ENCODE measurements around the gene TLNRD1. TPM values are rescaled to one million over a fixed set of nuclear protein-coding genes. Genes with fewer than 3 reads are reported as not detected.
"Not testable (repeated sequence)": the region's sequence is repeated elsewhere in the genome, so short reads cannot be mapped to it uniquely, and the experiment has no call there.

TLNRD1 gene
- polyA plus RNA-seq (ENCODE audit: insufficient read length in 4 of 4) = 10 to 100 TPM in 1 of 4 donors, 1 to 10 TPM in 3; 6.7 to 11.8 (median 8.7) TPM

DNA sequence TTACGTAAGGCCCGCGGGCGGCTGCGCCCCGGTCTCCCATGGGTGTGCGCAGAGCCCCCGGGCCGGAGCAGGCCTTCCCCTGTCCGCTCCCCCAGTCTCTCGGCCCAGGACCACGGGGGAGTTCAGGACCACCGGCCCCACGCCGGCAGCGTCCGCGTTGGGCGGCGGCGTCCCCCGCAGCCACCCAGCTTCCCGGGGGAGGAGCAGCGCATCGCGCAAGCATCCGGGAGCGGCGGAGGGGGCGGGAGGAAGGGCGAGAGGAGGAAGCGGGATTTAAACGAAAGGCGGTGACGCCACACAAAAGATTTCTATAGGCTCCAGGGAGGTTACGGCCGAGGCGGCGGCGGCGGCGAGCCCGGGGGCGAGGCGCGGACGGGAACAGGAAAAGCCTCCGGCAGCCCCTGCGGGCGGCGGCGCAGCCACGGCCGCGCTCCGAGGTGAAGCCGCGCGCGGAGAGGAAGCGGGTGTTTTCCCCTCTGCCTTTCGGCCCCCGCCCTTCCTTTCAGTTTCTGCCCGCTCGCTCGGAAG lies at the start of gene TLNRD1:
Gene TLNRD1, plus strand, starts transcription at position 300 of the 528 bp plus-strand sequence. CDS start 1,349 bp downstream, outside the sequence.
- DNase-seq (ENCODE audit: low read depth in 4 of 4, low spot score in 2 of 4) = peak in 3 of 4 donors; percentile 74 to 81 (median 80)

DNA sequence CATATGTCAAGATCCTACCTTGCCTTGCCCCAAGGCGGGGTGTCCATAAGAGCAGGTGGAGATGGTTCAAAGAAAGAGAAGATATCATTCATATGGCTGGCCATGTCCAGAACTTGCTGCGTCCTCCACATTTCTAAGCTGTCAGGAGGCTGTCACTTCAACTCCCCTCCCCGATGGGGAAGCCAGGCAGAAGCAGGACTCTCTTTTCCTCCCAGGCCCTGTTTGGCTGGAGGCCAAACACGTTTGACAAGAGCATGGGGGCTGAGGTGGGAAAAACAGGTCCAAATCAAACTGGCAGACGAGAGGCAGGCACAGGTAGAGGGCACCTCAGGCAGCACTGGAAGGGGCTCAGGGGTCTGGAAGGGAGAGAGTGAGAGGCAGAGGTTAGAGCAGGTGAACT lies 48.8 kb upstream of the TLNRD1 start:
- no peak for DNase-seq (ENCODE audit: low read depth in 4 of 4, low spot score in 2 of 4)

DNA sequence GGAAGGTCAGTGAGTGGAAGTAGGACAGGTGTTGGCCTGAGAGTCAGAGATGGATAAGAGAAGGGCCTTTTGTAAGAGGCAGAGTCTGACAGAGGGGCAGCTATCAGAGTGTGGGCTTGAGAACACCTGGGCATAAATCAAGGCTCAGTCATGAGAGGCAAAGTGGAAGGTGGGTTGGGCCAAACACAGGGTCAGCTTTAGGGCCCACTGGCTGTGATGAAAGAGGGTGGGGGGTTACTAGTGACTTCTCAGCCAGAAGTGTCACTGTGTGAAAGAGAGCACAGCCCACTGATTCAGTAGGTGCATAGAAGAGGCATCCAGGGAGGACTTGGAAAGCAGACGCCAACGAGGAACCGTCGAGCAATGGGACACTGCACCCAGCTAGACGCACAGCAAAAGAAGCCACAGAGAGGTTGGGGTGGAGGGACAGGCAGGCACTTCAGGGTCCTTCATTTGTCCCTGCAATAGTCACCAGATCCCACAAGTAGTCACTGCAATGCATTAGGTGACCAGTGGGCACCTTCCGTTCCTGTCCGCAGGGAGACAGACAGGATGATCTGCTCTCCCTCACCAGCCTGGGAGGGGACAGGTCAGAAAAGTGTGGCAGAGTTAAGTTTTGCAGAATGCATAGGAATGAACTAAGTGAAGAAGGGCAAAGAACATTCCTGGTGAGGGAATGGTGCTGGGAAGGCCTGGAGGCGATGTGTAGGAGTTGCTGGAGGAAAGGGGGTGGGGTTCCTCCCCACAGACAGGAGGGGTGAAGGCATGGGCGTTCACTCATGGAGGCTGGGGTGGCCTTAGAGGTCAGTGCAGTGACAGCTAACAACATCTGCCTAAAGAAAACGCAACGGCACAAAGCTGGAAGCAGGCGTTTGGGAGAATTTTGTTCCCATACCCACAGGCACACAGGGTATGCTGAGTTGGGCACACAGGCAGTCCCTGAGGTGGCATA lies 47.4 kb upstream of the TLNRD1 start:
- no peak for DNase-seq (ENCODE audit: low read depth in 4 of 4, low spot score in 2 of 4)

DNA sequence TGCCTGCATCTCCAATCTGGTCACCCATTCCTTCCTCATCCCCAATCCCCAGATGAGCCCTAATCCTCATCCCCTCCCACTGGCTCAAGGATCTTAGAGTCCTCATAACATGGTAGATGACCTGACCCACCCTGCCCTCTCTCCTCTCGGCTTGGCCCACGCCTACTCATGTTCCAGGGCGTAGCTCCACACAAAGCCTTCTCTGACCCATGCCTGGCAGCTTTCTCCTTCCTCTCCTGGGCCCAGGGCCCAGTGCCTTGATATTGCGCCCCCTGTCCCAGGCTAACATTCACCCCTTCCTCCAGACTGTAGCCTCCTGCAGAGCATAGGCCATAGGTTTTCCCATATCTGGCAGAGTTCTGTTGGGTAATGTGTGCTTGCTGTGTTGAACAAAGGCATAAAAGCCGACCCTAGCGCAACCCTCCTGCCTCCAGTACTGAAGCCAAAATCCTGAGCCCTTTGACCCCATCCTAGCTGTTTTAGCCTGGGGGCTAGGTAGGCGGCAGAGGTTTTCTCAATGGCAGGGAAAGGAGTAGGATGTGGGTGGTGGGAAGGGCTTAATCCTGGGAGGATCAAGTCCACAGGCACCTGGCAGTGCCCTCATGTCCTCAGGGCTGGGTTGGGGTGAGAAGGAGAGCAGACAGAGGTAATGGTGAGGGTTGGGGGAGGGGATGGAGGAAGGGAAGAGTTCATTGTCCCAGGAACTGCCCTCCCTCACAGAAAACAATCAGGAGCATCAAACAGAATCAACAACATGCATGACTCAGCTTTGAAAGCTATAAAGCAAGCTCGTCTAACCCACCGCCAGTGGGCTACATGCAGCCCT lies 46.6 kb upstream of the TLNRD1 start:
- no peak for DNase-seq (ENCODE audit: low read depth in 4 of 4, low spot score in 2 of 4)

DNA sequence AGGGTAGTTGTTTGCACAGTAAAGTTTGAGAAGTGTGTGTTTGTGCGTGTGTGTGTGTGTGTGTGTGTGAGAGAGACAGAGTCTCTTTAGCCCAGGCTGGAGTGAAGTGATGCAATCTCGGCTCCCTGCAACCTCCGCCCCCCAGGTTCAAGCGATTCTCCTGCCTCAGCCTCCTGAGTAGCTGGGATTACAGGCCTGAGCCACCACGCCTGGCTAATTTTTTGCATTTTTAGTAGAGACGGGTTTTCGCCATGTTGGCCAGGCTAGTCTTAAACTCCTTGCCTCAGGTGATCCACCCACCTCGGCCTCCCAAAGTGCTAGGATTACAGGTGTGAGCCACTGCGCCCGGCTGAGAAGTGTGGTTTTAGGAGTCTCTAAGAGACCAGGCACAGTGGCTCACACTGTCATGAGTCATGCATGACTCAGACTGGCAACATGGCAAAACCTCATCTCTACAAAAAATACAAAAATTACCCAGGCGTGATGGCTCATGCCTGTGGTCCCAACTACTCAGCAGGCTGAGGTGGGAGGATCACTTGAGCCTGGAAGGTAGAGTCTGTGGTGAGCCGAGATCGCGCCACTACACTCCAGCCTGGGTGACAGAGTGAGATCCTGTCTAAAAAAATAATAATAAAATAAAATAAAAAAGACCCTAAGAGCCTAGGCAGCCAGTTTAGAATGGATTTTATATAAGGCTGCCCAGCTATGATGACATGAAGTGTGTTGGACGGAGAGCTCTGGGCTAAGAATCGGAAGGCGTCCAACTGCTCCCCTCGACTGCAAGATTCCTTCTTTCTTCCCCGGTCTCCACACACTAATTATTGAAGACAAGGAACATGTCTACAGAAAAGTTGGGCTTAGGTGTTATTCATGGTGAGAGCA lies 44.9 kb upstream of the TLNRD1 start:
- not testable (repeated sequence) for DNase-seq (ENCODE audit: low read depth in 4 of 4, low spot score in 2 of 4)

DNA sequence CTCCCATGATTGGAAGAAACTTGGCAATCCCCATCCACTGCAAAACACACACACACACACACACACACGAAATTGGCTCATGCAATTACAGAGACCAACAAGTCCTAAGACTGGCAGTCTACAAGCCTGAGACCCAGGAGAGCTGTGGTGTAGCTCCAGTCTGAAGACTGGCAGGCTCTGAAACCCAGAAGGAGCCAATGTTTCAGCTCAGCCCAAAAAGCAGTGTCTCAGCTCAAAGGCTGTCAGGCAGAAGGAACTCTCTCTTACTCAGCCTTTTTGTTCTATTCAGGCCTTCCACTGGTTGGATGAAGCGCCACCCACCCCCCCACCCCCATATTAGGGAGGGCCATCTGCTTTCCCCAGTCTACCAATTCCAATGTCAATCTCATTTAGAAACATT lies 43.2 kb upstream of the TLNRD1 start:
- no peak for DNase-seq (ENCODE audit: low read depth in 4 of 4, low spot score in 2 of 4)

DNA sequence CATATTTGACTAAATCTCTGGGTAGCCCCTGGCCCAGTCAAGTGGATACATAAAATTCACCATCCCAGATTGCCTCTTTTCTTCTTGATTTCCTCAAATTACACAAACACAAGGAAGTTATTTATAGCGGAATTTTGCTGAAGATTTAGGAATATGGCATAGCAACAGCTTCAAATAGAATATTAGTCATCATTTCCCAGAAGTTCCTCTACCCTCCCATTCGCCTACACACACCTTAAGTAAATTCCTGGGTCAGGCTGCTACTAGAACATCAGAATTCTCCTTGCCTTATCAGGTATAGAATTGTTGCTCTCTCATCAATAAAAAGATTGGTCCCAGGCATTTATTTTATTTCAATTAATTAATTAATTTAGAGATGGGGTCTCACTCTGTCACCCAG lies 42.7 kb upstream of the TLNRD1 start:
- DNase-seq (ENCODE audit: low read depth in 4 of 4, low spot score in 2 of 4) = no peak

DNA sequence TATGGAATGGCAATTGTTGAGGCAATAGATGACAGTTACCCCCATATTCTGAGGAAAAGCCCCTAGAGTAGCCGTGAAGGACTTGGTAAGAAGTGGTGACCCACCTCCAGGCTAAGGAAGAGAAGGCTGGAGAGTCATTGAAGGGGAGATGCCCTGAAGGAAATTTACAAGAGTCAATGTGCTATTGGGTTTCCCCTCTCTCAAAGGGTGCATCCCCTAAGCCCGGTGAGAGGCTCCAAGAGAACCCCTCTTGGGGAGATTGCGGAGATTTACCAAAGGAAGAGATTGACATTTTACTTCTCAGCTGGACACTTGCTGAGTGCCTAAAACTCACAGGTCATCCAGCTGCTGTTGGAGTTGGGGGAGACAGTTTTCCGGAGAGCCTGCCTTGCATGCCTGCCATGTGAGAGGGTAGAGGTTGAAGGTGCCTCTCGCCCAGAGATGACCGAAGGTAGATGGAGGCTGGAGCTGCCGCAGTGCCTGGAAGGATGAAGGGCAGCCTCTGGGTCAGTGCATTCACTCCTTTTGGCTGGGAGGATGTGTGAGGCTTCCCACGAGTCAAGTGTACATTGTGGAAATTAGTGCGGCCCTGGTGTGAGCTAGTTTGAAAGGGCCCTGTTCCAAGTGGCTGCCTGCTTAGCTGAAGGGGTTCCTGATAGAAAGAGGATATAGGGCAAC lies 41.8 kb upstream of the TLNRD1 start:
- DNase-seq (ENCODE audit: low read depth in 4 of 4, low spot score in 2 of 4) = no peak

DNA sequence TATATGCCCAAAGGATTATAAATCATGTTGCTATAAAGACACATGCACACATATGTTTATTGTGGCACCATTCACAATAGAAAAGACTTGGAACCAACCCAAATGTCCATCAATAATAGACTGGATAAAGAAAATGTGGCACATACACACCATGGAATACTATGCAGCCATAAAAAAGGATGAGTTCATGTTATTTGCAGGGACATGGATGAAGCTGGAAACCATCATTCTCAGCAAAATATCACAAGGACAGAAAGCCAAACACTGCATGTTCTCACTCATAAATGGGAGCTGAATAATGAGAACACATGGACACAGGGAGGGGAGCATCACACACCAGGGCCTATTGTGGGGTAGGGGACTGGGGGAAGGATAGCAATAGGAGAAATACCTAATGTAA lies 35.3 kb upstream of the TLNRD1 start:
- not testable (repeated sequence) for DNase-seq (ENCODE audit: low read depth in 4 of 4, low spot score in 2 of 4)

DNA sequence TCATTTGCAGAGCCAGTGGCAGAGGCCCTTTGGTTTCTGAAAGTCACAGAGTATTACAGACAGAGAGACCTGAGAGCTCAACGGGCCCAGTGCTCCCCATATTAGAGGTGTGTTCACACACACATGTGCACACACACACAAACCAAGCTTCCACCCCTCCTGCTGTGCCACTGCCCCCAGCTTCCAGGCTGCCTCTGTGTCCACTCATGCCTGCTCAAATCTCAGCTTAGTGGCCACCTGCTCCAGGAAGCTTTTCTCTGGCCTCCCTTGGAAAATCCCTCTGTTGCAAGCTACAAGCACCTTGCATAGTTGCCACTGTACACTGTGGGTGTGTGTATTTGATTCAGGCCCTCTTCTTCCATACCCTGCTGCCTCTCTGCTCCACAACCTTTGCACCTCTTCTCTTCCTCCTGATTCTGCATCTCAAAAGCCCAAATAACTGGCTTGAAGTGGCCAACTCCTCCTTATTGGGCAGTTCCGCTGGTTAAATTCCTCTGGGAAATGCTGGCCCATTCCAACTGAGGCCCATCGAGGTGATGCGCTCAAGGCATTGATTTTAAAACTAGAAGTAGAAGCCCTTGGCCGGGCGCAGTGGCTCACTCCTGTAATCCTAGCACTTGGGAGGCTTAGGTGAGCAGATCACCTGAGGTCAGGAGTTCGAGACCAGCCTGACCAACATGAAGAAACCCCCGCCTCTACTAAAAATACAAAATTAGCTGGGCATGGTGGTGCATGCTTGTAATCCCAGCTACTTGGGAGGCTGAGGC lies 34.1 kb upstream of the TLNRD1 start:
- no peak for DNase-seq (ENCODE audit: low read depth in 4 of 4, low spot score in 2 of 4)

DNA sequence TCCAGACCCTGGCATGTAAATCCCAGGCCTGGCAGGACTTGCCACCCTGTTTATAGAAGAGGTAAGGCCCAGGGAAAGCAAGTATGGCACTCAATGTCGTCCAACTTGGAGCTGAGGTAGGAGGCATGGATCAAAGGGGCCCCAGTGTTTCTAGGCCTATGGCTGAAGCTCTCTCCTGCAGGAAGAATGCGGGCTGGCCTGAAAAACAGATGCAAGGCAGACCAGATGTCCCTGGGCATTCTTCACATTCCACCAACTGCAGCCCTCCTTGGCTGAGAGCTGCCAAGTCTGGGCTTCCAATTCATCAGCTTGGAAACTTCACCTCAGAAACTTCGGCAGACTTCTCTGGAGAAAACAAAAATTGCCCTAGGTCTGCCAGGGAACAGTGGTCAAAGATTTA lies 33.3 kb upstream of the TLNRD1 start:
- no peak for DNase-seq (ENCODE audit: low read depth in 4 of 4, low spot score in 2 of 4)

DNA sequence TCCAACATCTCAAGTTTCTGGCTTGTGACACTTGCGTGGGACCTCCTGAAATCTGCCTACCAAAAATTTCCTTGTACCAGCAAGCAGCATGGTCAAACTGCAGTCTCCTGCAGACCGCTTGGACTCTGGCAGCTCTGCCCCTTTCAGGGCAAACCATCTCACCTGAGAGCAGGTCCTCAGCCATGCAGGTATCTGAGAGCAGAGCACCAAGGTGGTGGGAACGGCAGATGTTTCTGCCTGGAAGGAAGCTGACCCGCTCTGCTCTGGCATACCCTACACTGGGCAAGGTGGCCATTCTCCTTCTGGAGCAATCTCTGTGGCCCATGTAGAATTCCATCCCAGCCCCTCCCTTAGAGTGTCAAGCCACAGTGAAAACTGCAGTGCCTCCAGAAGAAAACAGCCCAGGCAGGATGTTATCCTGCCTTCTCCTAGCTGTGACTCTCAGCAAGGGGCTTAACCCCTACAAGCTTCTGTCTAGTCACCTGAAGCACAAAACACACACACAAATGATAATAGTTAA lies 32.7 kb upstream of the TLNRD1 start:
- DNase-seq (ENCODE audit: low read depth in 4 of 4, low spot score in 2 of 4) = no peak

DNA sequence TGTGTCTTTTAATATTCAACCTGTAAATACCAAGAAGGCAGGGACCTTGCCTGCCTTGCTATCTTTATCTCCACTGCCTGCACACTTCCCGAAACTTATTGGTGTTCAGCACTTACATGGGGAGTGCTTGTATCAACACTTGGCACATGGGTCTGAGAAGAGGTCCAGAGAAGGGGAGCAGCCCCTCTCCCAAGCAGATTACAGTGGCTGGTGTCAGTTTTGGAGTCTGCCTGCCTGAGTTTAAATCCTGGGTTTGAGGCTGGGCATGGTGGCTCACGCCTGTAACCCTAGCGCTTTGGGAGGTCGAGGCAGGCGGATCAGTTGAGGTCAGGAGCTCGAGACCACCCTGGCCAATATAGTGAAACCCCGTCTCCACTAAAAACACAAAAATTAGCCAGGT lies 31.4 kb upstream of the TLNRD1 start:
- DNase-seq (ENCODE audit: low read depth in 4 of 4, low spot score in 2 of 4) = no peak

DNA sequence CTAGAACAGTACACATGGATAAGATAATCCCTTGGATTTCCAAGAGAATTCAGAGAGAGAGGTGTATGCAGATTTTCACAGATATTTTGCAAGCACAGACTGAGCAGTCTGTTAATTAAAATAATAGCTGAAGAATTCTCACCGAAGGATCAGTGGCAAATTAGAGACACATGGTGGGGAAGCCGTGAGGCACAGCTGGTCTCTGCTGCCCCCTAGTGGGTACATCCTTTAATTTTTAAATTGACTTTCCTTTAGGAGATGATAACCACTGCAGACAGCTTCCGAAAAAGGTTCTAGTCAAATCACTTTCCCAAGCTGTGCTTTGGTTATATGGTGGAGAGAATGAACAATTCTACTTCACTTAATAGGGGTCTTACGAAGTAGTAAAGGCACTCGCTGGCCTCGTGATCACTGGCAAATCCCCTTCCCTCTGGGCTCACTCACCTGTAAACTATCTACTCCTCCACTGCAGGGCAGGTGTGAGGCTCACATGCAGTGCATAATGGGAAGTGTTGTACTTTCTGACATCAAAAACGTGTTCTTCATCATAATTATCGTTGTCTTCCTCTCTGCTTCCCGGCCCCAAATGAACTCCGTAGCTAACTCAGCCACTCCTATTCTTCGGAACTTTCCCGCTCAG lies 30.6 kb upstream of the TLNRD1 start:
- peak in 1 of 4 donors; percentile 47 for DNase-seq (ENCODE audit: low read depth in 4 of 4, low spot score in 2 of 4)

DNA sequence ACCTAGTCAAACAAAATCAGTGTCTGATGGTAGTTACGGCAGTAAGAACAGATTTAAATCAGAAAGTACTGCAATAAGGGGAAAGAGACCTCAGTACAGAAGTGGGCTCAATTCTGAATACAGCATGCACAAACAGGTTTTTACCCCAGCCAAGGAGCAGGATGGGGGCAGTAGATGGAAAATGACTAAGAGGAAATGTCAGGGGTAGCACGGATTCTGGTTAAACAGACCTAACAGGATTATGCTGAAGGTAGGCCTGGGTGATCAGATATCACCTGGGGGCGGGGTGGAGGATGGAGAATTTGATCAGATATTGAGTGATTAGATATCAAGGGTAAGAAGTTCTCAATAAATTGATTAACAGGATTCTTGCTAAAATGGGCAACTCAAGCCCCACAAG lies 30.1 kb upstream of the TLNRD1 start:
- DNase-seq (ENCODE audit: low read depth in 4 of 4, low spot score in 2 of 4) = no peak

DNA sequence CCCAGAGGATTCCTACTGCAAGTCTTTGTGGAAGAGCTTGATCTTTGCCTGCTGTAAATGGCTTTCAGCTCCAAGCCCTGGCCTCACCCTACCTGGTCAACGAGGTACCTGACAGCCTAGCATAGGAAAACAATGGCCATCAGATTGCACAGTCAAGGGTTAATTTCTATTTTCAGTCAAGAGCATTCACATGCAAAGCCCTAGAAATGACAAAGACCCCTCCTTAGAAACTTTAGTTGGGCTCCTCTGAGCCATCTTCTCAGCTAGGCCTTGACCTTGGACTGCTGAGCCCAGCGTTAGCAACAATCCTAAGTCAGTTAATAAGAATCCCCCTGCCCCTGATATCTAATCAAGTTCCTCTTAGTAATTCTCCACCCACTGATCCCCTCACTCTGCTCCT lies 29.6 kb upstream of the TLNRD1 start:
- DNase-seq (ENCODE audit: low read depth in 4 of 4, low spot score in 2 of 4) = no peak

DNA sequence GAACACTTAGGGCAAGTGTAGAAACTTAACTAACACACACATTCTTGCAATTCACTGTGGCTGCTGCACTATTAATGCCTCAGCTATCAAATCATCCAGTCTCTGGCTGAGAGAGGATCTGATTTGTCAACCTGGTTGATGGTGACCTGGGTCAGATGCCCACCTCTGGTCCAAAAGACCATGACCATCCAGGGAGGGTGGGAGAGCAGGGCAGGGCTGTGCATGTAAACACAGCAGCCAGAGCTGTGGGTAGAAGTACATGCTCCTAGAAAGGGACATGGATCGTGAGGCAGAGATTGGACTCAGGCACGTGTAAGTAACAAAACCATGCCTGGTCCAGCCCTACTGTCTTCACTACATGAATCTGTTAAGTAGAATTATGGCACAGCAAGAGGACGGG lies 28.4 kb upstream of the TLNRD1 start:
- no peak for DNase-seq (ENCODE audit: low read depth in 4 of 4, low spot score in 2 of 4)

DNA sequence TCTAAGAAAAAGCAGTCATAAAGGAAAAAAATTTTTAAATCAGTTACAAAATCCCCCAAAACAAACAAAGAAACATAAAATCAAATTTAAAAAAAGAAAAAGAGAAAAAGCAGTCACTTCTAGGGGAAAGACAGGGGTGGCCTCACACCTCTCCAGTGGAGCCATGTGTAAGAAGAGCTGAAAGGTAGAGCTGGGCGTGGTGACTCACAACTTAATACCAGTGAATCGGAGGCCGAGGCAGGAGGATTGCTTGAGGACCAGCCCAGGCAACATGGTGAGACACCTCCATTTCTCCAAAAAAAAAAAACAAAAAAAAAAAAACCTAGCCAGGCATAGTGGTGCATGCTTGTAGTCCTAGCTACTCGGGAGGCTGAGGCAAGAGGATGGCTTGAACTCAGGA lies 25.8 kb upstream of the TLNRD1 start:
- DNase-seq (ENCODE audit: low read depth in 4 of 4, low spot score in 2 of 4) = no peak

Measured in left renal cortex interstitium (tissue), 4 donors.